ENCODE measurements around the gene BLOC1S3.

DNA sequence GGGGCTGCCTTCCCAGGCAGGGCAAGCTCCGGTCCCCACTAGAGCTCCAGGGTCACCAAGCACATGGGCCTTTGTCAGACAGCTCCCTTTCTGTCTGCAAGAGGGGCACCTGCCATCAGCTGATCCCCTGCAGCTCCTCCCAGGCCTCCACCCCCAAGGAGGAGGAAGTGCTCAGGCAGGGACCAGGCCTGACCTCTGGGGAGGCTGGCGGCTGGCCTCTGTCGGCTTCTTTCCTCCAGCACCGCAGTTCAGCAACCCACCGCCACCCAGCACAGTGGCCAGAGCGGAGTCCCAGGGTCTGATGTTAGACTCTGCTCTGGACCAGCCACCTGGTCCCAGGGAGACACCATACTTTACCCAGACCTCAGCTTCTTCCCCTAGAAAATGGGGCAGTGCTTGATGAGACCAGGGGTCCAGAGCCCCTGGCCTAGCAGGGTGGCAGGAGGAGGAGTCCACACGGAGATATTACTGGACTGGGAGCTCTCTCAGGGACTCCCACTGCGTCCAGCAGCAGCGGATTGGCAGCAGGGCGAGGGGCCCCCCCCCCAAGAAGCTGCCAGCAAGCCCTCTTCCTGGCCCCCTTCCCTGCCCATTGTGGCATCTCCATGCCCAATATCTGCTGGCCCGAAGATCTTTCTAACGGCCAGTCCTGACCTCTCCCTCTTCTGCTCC lies 41.9 kb upstream of the BLOC1S3 start:
- TF ChIP-seq, protein P1, sequence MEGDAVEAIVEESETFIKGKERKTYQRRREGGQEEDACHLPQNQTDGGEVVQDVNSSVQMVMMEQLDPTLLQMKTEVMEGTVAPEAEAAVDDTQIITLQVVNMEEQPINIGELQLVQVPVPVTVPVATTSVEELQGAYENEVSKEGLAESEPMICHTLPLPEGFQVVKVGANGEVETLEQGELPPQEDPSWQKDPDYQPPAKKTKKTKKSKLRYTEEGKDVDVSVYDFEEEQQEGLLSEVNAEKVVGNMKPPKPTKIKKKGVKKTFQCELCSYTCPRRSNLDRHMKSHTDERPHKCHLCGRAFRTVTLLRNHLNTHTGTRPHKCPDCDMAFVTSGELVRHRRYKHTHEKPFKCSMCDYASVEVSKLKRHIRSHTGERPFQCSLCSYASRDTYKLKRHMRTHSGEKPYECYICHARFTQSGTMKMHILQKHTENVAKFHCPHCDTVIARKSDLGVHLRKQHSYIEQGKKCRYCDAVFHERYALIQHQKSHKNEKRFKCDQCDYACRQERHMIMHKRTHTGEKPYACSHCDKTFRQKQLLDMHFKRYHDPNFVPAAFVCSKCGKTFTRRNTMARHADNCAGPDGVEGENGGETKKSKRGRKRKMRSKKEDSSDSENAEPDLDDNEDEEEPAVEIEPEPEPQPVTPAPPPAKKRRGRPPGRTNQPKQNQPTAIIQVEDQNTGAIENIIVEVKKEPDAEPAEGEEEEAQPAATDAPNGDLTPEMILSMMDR (conservative IDR thresholded peaks at IDR 0.05; ENCODE audit: low read depth, low read length) = no peak
- no peak for TF ChIP-seq EZH2phosphoT487 (IDR thresholded peaks at IDR 0.05; ENCODE audit: borderline replicate concordance, low read length)
